Heart left ventricle (tissue), 16 donors: Measurements from ENCODE around the gene CHRNA3. TPM values are rescaled to one million over a fixed set of nuclear protein-coding genes. Genes with fewer than 3 reads are reported as not detected.
A peak's percentile ranks its signal among the peaks of the same experiment; 100 is the strongest.

Source experiments
- ATAC-seq, 4 donors: fragments of 200-7000 bp; cut with Tn5 transposase; one replicate each; pipeline ENCODE4 v1.9.1; 2020 to 2022; ENCODE audit warnings: moderate library complexity in 4 of 4, mild to moderate bottlenecking in 3 of 4, moderate number of reproducible peaks in 1 of 4
- DNase-seq, 5 donors: peaks; one replicate each; pipeline ENCODE4 v3.0.0-alpha.2; 2020
- H3K27ac ChIP-seq, 12 donors: fragments of 200-600 bp; sonication (generic) in 4 of 12; one replicate each; pipeline versions ENCODE4 v1.5.0 to v1.8.0; 2016 to 2022; ENCODE audit warnings: mild to moderate bottlenecking in 2 of 12
- H3K27me3 ChIP-seq, 9 donors: fragments of 200-600 bp; sonication (generic) in 2 of 9; one replicate each; pipeline versions ENCODE4 v1.5.1 to v1.8.0; 2016 to 2022; ENCODE audit warnings: mild to moderate bottlenecking in 3 of 9
- H3K36me3 ChIP-seq, 9 donors: fragments of 200-600 bp; sonication (generic) in 2 of 9; one replicate each; pipeline versions ENCODE4 v1.5.0 to v1.8.0; 2018 to 2022; ENCODE audit warnings: mild to moderate bottlenecking in 2 of 9
- H3K4me1 ChIP-seq, 12 donors: fragments of 200-600 bp; sonication (generic) in 4 of 12; one replicate each; pipeline versions ENCODE4 v1.5.0 to v1.8.0; 2016 to 2022; ENCODE audit warnings: mild to moderate bottlenecking in 3 of 12
- H3K4me3 ChIP-seq, 12 donors: fragments of 200-600 bp; sonication (generic) in 4 of 12; one replicate each; pipeline versions ENCODE4 v1.5.0 to v1.8.0; 2017 to 2022; ENCODE audit warnings: mild to moderate bottlenecking in 9 of 12, moderate library complexity in 4 of 12
- H3K9me3 ChIP-seq, 12 donors: fragments of 200-600 bp; sonication (generic) in 4 of 12; one replicate each; pipeline versions ENCODE4 v1.5.0 to v1.8.0; 2016 to 2022; ENCODE audit warnings: mild to moderate bottlenecking in 1 of 12
- CTCF ChIP-seq, 12 donors: fragments of 200-600 bp; sonication (generic) in 4 of 12; IDR thresholded peaks; one replicate each; pipeline versions ENCODE4 v1.5.0 to v1.8.0; 2018 to 2022; ENCODE audit warnings: antibody characterized with exemption in 12 of 12, mild to moderate bottlenecking in 5 of 12
- POLR2A ChIP-seq, 2 donors: fragments of 450-650 bp; IDR thresholded peaks; one replicate each; pipeline ENCODE4 v1.6.1; 2017; ENCODE audit warnings: antibody characterized with exemption in 2 of 2, mild to moderate bottlenecking in 2 of 2, moderate library complexity in 2 of 2
- WGBS, 4 donors: extraction: QIAGEN DNeasy Blood & Tissue Kit in 2 of 4; methylation state at CpG; one replicate each; pipeline versions ENCODE4 v1.1.5 to v1.1.7; 2013 to 2018; 5-methylcytosine and 5-hydroxymethylcytosine counted together
- intact Hi-C, 10 donors: fragments of 100-400 bp; cut with DNase I; formaldehyde crosslinking; loops; one replicate each; pipeline versions ENCODE4 v1.11.1 to v1.14.2; 2022
- polyA plus RNA-seq, 2 donors: library from polyadenylated mRNA; stranded (reverse); fragments of 200-250 nt; gene quantifications; one replicate each; pipeline ENCODE4 v1.2.3, GENCODE V29; 2013
- total RNA-seq, 9 donors: library from RNA; depleted of rRNA in 2 of 9; stranded (reverse); fragments of >200 nt in 2 of 9; fragmentation: NEBNext Ultra II Directional in 3 of 9; extraction: Animal tissue kit (Norgen Biotek cat#: 25700) in 3 of 9; gene quantifications; one replicate each; pipeline versions ENCODE4 v1.1.0 to v1.2.4, GENCODE V29; 2016 to 2023
- donor health status: ischemic (EF 13 %, LVEDD 7.1; RV severe dilation, severe dysfunction).
- donor health status: healthy with polysubstance abuse.
- donor health status: DM: no; HTN: yes; CAD: no.
- donor health status: DM: no; HTN: no; CAD: no.
- donor health status: ischemic (EF 25% LVEDD 6.9; RV normal size, moderate dysfunction).
- donor health status: ischemic (EF 25% LVEDD 5.7; RV mildly dilated, moderate dysfunction).
- donor health status: healthy.
- donor health status: DM: yes; HTN: yes; CAD: no.
- donor health status: ischemic (EF 35%, LVEDD 5.7; RV mildly dilated, moderate dysfunction).
- donor health status: nonischemic (EF 11% LVEDD 7.7; RV severe dilation, severe dysfunction).
- donor health status: DM: yes; HTN: yes; CAD: no.
- donor health status: PGD.
- donor health status: ischemic (EF 29% LVEDD 5.4; RV normal size, mild dysfunction).
- donor health status: nonischemic (EF 23%, LVEDD 6.1; RV moderate dilation, normal function).

Gene CHRNA3
- total and polyA plus RNA-seq, 11 donors, result 0.06 to 6.9 (median 0.30) TPM; not detected in 4

- Histone ChIP-seq H3K36me3 (no peaks in the 10 kb centered on the region), H3K27ac (peak overlapping the region in 2 of 12 donors; percentile 32 to 42), H3K4me3 (peak overlapping the region in 7 of 12 donors; percentile 38 to 54 (median 48)), H3K4me1 (peaks cover 0 to 31% (median 13%) of the 10 kb centered on the region in 12 donors), H3K27me3 (peaks cover 19 to 48% (median 28%) of the 10 kb centered on the region in 9 donors), H3K9me3 (no peaks in the 10 kb centered on the region)
- ATAC-seq, result peak in 1 of 4 donors; percentile 5
- intact Hi-C loops, result loop anchor here in 7 of 10 donors (2.0 to 5.0 kb wide), 3 partner anchors 90 to 133 kb away; no protein-coding TSS in a partner anchor
- WGBS, 4 donors, result 35 to 46% (median 40%) methylated on average over 14 to 20 of the region's 20 CpGs
- DNase-seq, result no peak
- TF ChIP-seq POLR2A (IDR thresholded peaks at IDR 0.05) (no peak), CTCF (IDR thresholded peaks at IDR 0.05) (no peak)
Measured at GRCh38 chr15:78619022-78619950, 1.5 kb downstream of the CHRNA3 start.

- WGBS, 4 donors, result 4 to 9% (median 8%) methylated on average over 8 of the region's 8 CpGs
- Histone ChIP-seq H3K4me1 (peaks cover 0 to 31% (median 13%) of the 10 kb centered on the region in 12 donors), H3K9me3 (no peaks in the 10 kb centered on the region), H3K36me3 (no peaks in the 10 kb centered on the region), H3K27me3 (peaks cover 19 to 48% (median 28%) of the 10 kb centered on the region in 9 donors), H3K27ac (peak overlapping the region in 1 of 12 donors; percentile 23), H3K4me3 (no peak overlapping the region)
- intact Hi-C loops, result loop anchor here (1.0 to 5.0 kb wide), 4 partner anchors 90 to 134 kb away; no protein-coding TSS in a partner anchor
- TF ChIP-seq POLR2A (IDR thresholded peaks at IDR 0.05), result no peak
- peak; percentile 74 to 93 (median 88) for TF ChIP-seq CTCF (IDR thresholded peaks at IDR 0.05)
- ATAC-seq (peak; percentile 75 to 83 (median 80)), DNase-seq (peak; percentile 82 to 87 (median 84))
Measured at GRCh38 chr15:78618490-78618934, 2.3 kb downstream of the CHRNA3 start.

- Histone ChIP-seq H3K4me1 (peaks cover 0 to 31% (median 13%) of the 10 kb centered on the region in 12 donors), H3K27me3 (peaks cover 19 to 46% (median 28%) of the 10 kb centered on the region in 9 donors), H3K4me3 (no peak overlapping the region), H3K9me3 (no peaks in the 10 kb centered on the region), H3K27ac (no peak overlapping the region), H3K36me3 (no peaks in the 10 kb centered on the region)
- TF ChIP-seq CTCF (IDR thresholded peaks at IDR 0.05), result no peak
- no peak for TF ChIP-seq POLR2A (IDR thresholded peaks at IDR 0.05)
- ATAC-seq (no peak), DNase-seq (no peak)
- intact Hi-C loops, result loop anchor here (1.0 to 5.0 kb wide), 4 partner anchors 91 to 134 kb away; no protein-coding TSS in a partner anchor
- 85 to 91% (median 89%) methylated on average over 8 of the region's 8 CpGs for WGBS, 4 donors
Measured at GRCh38 chr15:78618064-78618463, 2.7 kb downstream of the CHRNA3 start.

- no peak for DNase-seq
- WGBS, 4 donors, result 76 to 81% (median 78%) methylated on average over 4 to 5 of the region's 5 CpGs
- TF ChIP-seq POLR2A (IDR thresholded peaks at IDR 0.05) (no peak), CTCF (IDR thresholded peaks at IDR 0.05) (no peak)
Measured at GRCh38 chr15:78617516-78617915, 3.3 kb downstream of the CHRNA3 start.

More at GRCh38 chr15:78617516-78617915, 3.3 kb downstream of the CHRNA3 start:
- H3K9me3 ChIP-seq, result no peaks in the 10 kb centered on the region
- no peak for ATAC-seq
- H3K4me1 ChIP-seq, result peaks cover 0 to 31% (median 13%) of the 10 kb centered on the region in 12 donors
- H3K4me3 ChIP-seq, result no peak overlapping the region
- no peaks in the 10 kb centered on the region for H3K36me3 ChIP-seq
- no peak overlapping the region for H3K27ac ChIP-seq
- H3K27me3 ChIP-seq, result peaks cover 19 to 41% (median 27%) of the 10 kb centered on the region in 9 donors
- intact Hi-C loops, result loop anchor here in 2 of 10 donors (5.0 kb wide), 1 partner anchor 135 kb away; no protein-coding TSS in a partner anchor
